Parathyroid adenoma (tissue), 2 donors: ENCODE data around the gene ZRANB1.

Experiments used
- H2AFZ ChIP-seq: fragments of 300-600 bp; sonication (generic); one replicate; pipeline ENCODE4 v1.7.0; 2017; ENCODE audit warnings: antibody characterized with exemption, mild to moderate bottlenecking
- H3K27ac ChIP-seq: fragments of 300-600 bp; sonication (generic); one replicate; pipeline ENCODE4 v1.7.0; 2017
- H3K27me3 ChIP-seq: fragments of 300-600 bp; sonication (generic); one replicate; pipeline ENCODE4 v1.7.0; 2017; ENCODE audit warnings: low read length; ENCODE audit not compliant: control insufficient read depth, insufficient read depth
- H3K36me3 ChIP-seq: fragments of 300-600 bp; sonication (generic); one replicate; pipeline ENCODE4 v1.7.0; 2017; ENCODE audit warnings: low read length; ENCODE audit not compliant: control insufficient read depth, insufficient read depth
- H3K4me1 ChIP-seq: fragments of 300-600 bp; sonication (generic); one replicate; pipeline ENCODE4 v1.7.0; 2017; ENCODE audit warnings: control low read depth
- H3K4me2 ChIP-seq: fragments of 300-600 bp; sonication (generic); one replicate; pipeline ENCODE4 v1.7.0; 2017; ENCODE audit warnings: low read length
- H3K4me3 ChIP-seq: fragments of 300-600 bp; sonication (generic); one replicate; pipeline ENCODE4 v1.7.0; 2017; ENCODE audit warnings: low read depth, low read length
- H3K79me2 ChIP-seq: fragments of 300-600 bp; sonication (generic); one replicate; pipeline ENCODE4 v1.7.0; 2017; ENCODE audit warnings: control low read depth
- H3K9ac ChIP-seq: fragments of 300-600 bp; sonication (generic); one replicate; pipeline ENCODE4 v1.7.0; 2017; ENCODE audit warnings: mild to moderate bottlenecking
- H3K9me3 ChIP-seq: fragments of 300-600 bp; sonication (generic); one replicate; pipeline ENCODE4 v1.7.0; 2017; ENCODE audit warnings: low read length; ENCODE audit not compliant: control insufficient read depth
- TF ChIP-seq, protein P1 (sequence below): fragments of 300-600 bp; sonication (generic); IDR thresholded peaks from one replicate; pipeline ENCODE4 v1.7.0; 2017; ENCODE audit warnings: antibody characterized with exemption, mild to moderate bottlenecking
- donor health status: primary hyperparathyroidism.

Gene ZRANB1

GRCh38 chr10:124953421-124953820, 11.5 kb downstream of the ZRANB1 start:
- H2AFZ ChIP-seq = no peak overlapping the region
- peaks cover 61% of the 10 kb centered on the region for H3K79me2 ChIP-seq
- H3K27ac ChIP-seq = no peak overlapping the region
- no peak overlapping the region for H3K9ac ChIP-seq
- no peaks in the 10 kb centered on the region for H3K4me1 ChIP-seq
- H3K4me2 ChIP-seq = no peak overlapping the region
- no peaks in the 10 kb centered on the region for H3K27me3 ChIP-seq
- no peaks in the 10 kb centered on the region for H3K9me3 ChIP-seq
- H3K4me3 ChIP-seq = no peak overlapping the region
- TF ChIP-seq, protein P1, sequence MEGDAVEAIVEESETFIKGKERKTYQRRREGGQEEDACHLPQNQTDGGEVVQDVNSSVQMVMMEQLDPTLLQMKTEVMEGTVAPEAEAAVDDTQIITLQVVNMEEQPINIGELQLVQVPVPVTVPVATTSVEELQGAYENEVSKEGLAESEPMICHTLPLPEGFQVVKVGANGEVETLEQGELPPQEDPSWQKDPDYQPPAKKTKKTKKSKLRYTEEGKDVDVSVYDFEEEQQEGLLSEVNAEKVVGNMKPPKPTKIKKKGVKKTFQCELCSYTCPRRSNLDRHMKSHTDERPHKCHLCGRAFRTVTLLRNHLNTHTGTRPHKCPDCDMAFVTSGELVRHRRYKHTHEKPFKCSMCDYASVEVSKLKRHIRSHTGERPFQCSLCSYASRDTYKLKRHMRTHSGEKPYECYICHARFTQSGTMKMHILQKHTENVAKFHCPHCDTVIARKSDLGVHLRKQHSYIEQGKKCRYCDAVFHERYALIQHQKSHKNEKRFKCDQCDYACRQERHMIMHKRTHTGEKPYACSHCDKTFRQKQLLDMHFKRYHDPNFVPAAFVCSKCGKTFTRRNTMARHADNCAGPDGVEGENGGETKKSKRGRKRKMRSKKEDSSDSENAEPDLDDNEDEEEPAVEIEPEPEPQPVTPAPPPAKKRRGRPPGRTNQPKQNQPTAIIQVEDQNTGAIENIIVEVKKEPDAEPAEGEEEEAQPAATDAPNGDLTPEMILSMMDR = no peak
- no peaks in the 10 kb centered on the region for H3K36me3 ChIP-seq

GRCh38 chr10:124955243-124955642, 13.3 kb downstream of the ZRANB1 start:
- H3K27ac ChIP-seq = no peak overlapping the region
- H3K9me3 ChIP-seq = no peaks in the 10 kb centered on the region
- no peak overlapping the region for H3K4me3 ChIP-seq
- H3K36me3 ChIP-seq = no peaks in the 10 kb centered on the region
- TF ChIP-seq, protein P1 = no peak
- no peaks in the 10 kb centered on the region for H3K4me1 ChIP-seq
- H3K79me2 ChIP-seq = peaks cover 65% of the 10 kb centered on the region
- no peak overlapping the region for H3K4me2 ChIP-seq
- H3K9ac ChIP-seq = no peak overlapping the region
- H2AFZ ChIP-seq = no peak overlapping the region
- no peaks in the 10 kb centered on the region for H3K27me3 ChIP-seq

DNA sequence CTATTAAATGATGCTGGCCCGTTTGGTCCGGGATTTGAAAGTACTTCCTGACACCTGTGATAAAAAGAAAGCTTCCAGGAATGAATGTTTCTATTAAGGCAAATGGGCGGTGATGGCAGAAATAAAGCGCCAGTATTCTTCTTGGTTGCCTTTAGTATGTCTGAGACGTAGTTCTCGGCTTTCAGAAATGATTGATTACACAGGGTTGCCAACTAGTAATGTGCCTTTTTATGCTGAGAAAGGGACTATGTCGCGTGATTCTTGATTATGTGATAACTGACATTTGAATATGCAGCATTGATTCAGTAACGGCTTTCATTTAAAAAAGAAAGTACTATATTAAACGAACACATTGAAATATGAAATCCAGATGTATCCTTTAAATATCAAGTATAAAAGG, 13.9 kb downstream of the ZRANB1 start:
- Histone ChIP-seq H3K27me3 (no peaks in the 10 kb centered on the region), H3K4me2 (no peak overlapping the region), H3K27ac (no peak overlapping the region), H3K4me3 (no peak overlapping the region), H3K79me2 (peaks cover 61% of the 10 kb centered on the region), H3K36me3 (no peaks in the 10 kb centered on the region), H3K9me3 (no peaks in the 10 kb centered on the region), H3K4me1 (no peaks in the 10 kb centered on the region), H3K9ac (no peak overlapping the region), H2AFZ (no peak overlapping the region)
- TF ChIP-seq, protein P1 = no peak

DNA sequence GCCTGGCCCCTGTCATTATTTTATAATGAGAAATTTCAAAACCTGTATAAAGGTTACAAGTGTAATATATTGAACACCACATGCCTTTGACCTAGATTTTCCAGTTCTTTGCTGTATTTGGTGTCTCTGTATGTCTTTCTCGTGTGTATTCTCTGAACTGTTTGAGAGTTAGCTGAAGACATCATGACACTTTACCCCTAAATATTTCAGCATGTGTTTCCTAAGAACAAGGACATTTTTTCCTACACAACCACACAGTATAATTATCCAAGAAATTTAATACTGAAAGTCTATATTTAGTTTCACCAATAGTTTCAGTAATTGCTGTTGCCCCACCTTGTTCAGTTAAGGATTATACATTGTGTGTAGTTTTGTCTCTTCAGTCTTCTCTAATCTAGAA, 14.8 kb downstream of the ZRANB1 start:
- Histone ChIP-seq H3K9me3 (no peaks in the 10 kb centered on the region), H3K79me2 (peaks cover 56% of the 10 kb centered on the region), H3K4me1 (no peaks in the 10 kb centered on the region), H3K27ac (no peak overlapping the region), H3K4me2 (no peak overlapping the region), H3K36me3 (no peaks in the 10 kb centered on the region), H3K27me3 (no peaks in the 10 kb centered on the region), H3K9ac (no peak overlapping the region), H2AFZ (no peak overlapping the region), H3K4me3 (no peak overlapping the region)
- TF ChIP-seq, protein P1 = no peak

DNA sequence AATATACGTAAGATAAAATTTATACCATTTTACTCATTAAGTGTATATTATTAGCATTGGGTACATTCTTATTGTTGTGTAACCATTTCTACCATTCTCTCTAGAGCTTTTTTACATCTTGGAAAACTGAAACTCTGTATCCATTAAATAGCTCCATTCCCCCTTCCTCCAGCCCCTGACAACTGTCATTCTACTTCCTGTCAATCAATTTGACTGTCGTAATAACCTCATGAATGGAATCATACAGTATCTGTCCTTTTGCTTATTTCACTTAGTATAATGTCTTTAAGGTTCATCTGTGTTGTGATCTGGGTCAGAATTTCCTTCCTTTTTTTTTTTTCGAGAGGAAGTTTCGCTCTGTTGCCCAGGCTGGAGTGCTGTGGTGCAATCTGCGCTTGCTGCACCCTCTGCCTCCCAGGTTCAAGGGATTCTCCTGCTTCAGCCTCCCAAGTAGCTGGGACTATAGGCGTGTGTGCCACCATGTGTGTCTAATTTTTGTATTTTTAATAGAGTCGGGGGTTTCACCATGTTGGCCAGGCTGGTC, 15.6 kb downstream of the ZRANB1 start:
- H3K4me1 ChIP-seq = no peaks in the 10 kb centered on the region
- H3K9me3 ChIP-seq = no peaks in the 10 kb centered on the region
- H3K27me3 ChIP-seq = no peaks in the 10 kb centered on the region
- H3K4me2 ChIP-seq = no peak overlapping the region
- TF ChIP-seq, protein P1 = no peak
- H3K79me2 ChIP-seq = peaks cover 52% of the 10 kb centered on the region
- H3K36me3 ChIP-seq = no peaks in the 10 kb centered on the region
- no peak overlapping the region for H2AFZ ChIP-seq
- no peak overlapping the region for H3K9ac ChIP-seq
- H3K27ac ChIP-seq = no peak overlapping the region
- H3K4me3 ChIP-seq = no peak overlapping the region
